Thyroid gland (tissue), 4 donors: Measurements from ENCODE around the gene ERMARD.

Experiments
- CTCF ChIP-seq, 6 experiments: fragments of 200-600 bp in 3 of 6; fragments of 450-650 bp in 3 of 6; sonication (generic) in 3 of 6; IDR thresholded peaks; one replicate each; pipeline ENCODE4 v1.5.1; 2016 to 2019; ENCODE audit warnings: antibody characterized with exemption in 6 of 6, mild to moderate bottlenecking in 2 of 6, inconsistent platforms in 1 of 6, moderate library complexity in 1 of 6
- POLR2A ChIP-seq, 2 donors: fragments of 450-650 bp; IDR thresholded peaks; one replicate each; pipeline ENCODE4 v1.6.1; 2017; ENCODE audit warnings: antibody characterized with exemption in 2 of 2, mild to moderate bottlenecking in 2 of 2, moderate library complexity in 1 of 2

GRCh38 chr6:169724494-169725124, 26.8 kb upstream of the ERMARD start, which contains the start of gene PHF10:
- no peak for TF ChIP-seq CTCF (IDR thresholded peaks at IDR 0.05)
- no peak for TF ChIP-seq POLR2A (IDR thresholded peaks at IDR 0.05)
